Right lobe of liver (tissue), 6 donors: Measurements from ENCODE around the gene RNASE9. TPM values are rescaled to one million over a fixed set of nuclear protein-coding genes. Genes with fewer than 3 reads are reported as not detected.
"Not testable (repeated sequence)": the region's sequence is repeated elsewhere in the genome, so short reads cannot be mapped to it uniquely, and the experiment has no call there.

ENCODE experiments used
- ATAC-seq, 4 donors: fragments of 200-7000 bp; cut with Tn5 transposase; one replicate each; pipeline ENCODE4 v1.9.1; 2020; ENCODE audit warnings: mild to moderate bottlenecking in 4 of 4, moderate library complexity in 4 of 4
- DNase-seq, 3 donors: peaks; one replicate each; pipeline ENCODE4 v3.0.0-alpha.2; 2020
- H3K27ac ChIP-seq, 3 donors: fragments of 200-600 bp; one replicate each; pipeline ENCODE4 v1.8.0; 2022
- H3K27me3 ChIP-seq, 2 donors: fragments of 200-600 bp; one replicate each; pipeline ENCODE4 v1.8.0; 2022
- H3K36me3 ChIP-seq, 4 donors: fragments of 200-600 bp; sonication (generic) in 1 of 4; one replicate each; pipeline versions ENCODE4 v1.5.1 to v1.8.0; 2017 to 2022; ENCODE audit warnings: control low read depth in 1 of 4
- H3K4me1 ChIP-seq, 4 donors: fragments of 200-600 bp; sonication (generic) in 1 of 4; one replicate each; pipeline versions ENCODE4 v1.5.1 to v1.8.0; 2017 to 2022; ENCODE audit warnings: control low read depth in 1 of 4
- H3K4me3 ChIP-seq, 3 donors: fragments of 200-600 bp; one replicate each; pipeline ENCODE4 v1.8.0; 2022
- H3K9me3 ChIP-seq, 4 donors: fragments of 200-600 bp; sonication (generic) in 1 of 4; one replicate each; pipeline versions ENCODE4 v1.5.1 to v1.8.0; 2017 to 2022; ENCODE audit warnings: control low read depth in 1 of 4
- CTCF ChIP-seq, 4 donors: fragments of 200-600 bp in 3 of 4; fragments of 450-650 bp in 1 of 4; IDR thresholded peaks; one replicate each; pipeline versions ENCODE4 v1.5.1 to v1.8.0; 2016 to 2022; ENCODE audit warnings: antibody characterized with exemption in 4 of 4, mild to moderate bottlenecking in 2 of 4
- POLR2A ChIP-seq: fragments of 450-650 bp; IDR thresholded peaks from one replicate; pipeline ENCODE4 v1.6.1; 2017; ENCODE audit warnings: antibody characterized with exemption, mild to moderate bottlenecking
- WGBS: methylation state at CpG from one replicate; pipeline ENCODE4 v1.1.6; 2018; ENCODE audit warnings: low coverage, low lambda C conversion rate; ENCODE audit not compliant: insufficient coverage; ENCODE audit errors: missing lambda C conversion rate; 5-methylcytosine and 5-hydroxymethylcytosine counted together
- intact Hi-C, 2 donors: fragments of 100-400 bp; cut with DNase I; formaldehyde crosslinking; loops; one replicate each; pipeline versions ENCODE4 v1.11.2 to v1.14.1; 2022
- total RNA-seq, 6 experiments: library from RNA; depleted of rRNA in 2 of 6; stranded (reverse); fragments of >200 nt in 2 of 6; fragmentation: NEBNext Ultra II Directional in 3 of 6; extraction: Animal tissue kit (Norgen Biotek cat#: 25700) in 3 of 6; gene quantifications; one replicate each; pipeline versions ENCODE4 v1.1.0 to v1.2.4, GENCODE V29; 2016 to 2023
- donor health status: DM: no; HTN: yes; CAD: no.
- donor health status: DM: no; HTN: no; CAD: no.
- donor health status: DM: no; HTN: no; CAD: no.
- donor health status: DM: no; HTN: yes; CAD: no.
- donor health status: DM: no; HTN: yes; CAD: no.

The RNASE9 gene
- total RNA-seq, 6 experiments from 2014 or later: not detected

GRCh38 chr14:20602583-20602982, 41.7 kb upstream of the RNASE9 start:
- Histone ChIP-seq H3K27ac (no peak overlapping the region), H3K27me3 (no peaks in the 10 kb centered on the region), H3K4me1 (peaks cover 0 to 21% (median 0%) of the 10 kb centered on the region in 4 donors), H3K9me3 (no peaks in the 10 kb centered on the region), H3K4me3 (no peak overlapping the region), H3K36me3 (no peaks in the 10 kb centered on the region)
- WGBS: 24% methylated on average over 7 of the region's 9 CpGs
- peak in 2 of 3 donors; percentile 62 to 83 for DNase-seq
- intact Hi-C loops: loop anchor here (10.0 kb wide), 3 partner anchors 68 to 278 kb away; partner anchors contain the start of gene KLHL33 (in 1 of the 2)
- ATAC-seq: peak in 3 of 4 donors; percentile 14 to 59 (median 14)
- TF ChIP-seq CTCF (IDR thresholded peaks at IDR 0.05) (peak in 1 of 4 donors; percentile 12), POLR2A (no peak)

GRCh38 chr14:20601522-20601921, 40.7 kb upstream of the RNASE9 start:
- DNase-seq (no peak), ATAC-seq (no peak)
- Histone ChIP-seq H3K27ac (no peak overlapping the region), H3K36me3 (no peaks in the 10 kb centered on the region), H3K4me3 (no peak overlapping the region), H3K4me1 (peaks cover 0 to 14% (median 0%) of the 10 kb centered on the region in 4 donors), H3K9me3 (no peaks in the 10 kb centered on the region), H3K27me3 (no peaks in the 10 kb centered on the region)
- no CpG with 5 or more reads among the region's 12 CpGs for WGBS
- no peak for TF ChIP-seq CTCF (IDR thresholded peaks at IDR 0.05)
- TF ChIP-seq POLR2A: no peak
- intact Hi-C loops: loop anchor here (10.0 kb wide), 3 partner anchors 67 to 277 kb away; partner anchors contain the start of gene KLHL33 (in 1 of the 2)

- Histone ChIP-seq H3K27ac (no peak overlapping the region), H3K4me1 (no peaks in the 10 kb centered on the region), H3K9me3 (no peaks in the 10 kb centered on the region), H3K4me3 (no peak overlapping the region), H3K27me3 (no peaks in the 10 kb centered on the region), H3K36me3 (no peaks in the 10 kb centered on the region)
- WGBS: 100% methylated on average over 1 of the region's 1 CpG
- TF ChIP-seq POLR2A (no peak), CTCF (IDR thresholded peaks at IDR 0.05) (no peak)
- ATAC-seq (no peak), DNase-seq (no peak)
- intact Hi-C loops: no loop called here
Observed at GRCh38 chr14:20597108-20597507, 36.3 kb upstream of the RNASE9 start.

GRCh38 chr14:20595726-20596125, 34.9 kb upstream of the RNASE9 start:
- ATAC-seq, intact Hi-C loops: not testable (repeated sequence)
- WGBS: 89% methylated on average over 3 of the region's 3 CpGs

GRCh38 chr14:20592574-20592973, 31.7 kb upstream of the RNASE9 start:
- no peak overlapping the region for H3K4me3 ChIP-seq
- no peak overlapping the region for H3K27ac ChIP-seq
- DNase-seq (no peak), ATAC-seq (no peak)
- TF ChIP-seq CTCF (IDR thresholded peaks at IDR 0.05): no peak
- TF ChIP-seq POLR2A: no peak
- no peaks in the 10 kb centered on the region for H3K4me1 ChIP-seq
- no peaks in the 10 kb centered on the region for H3K36me3 ChIP-seq
- no peaks in the 10 kb centered on the region for H3K27me3 ChIP-seq
- H3K9me3 ChIP-seq: no peaks in the 10 kb centered on the region
- intact Hi-C loops: no loop called here
- 29% methylated on average over 1 of the region's 1 CpG for WGBS

More at GRCh38 chr14:20595726-20596125, 34.9 kb upstream of the RNASE9 start:
- not testable (repeated sequence) for H3K9me3 ChIP-seq, H3K4me3 ChIP-seq, H3K27me3 ChIP-seq, H3K36me3 ChIP-seq, H3K4me1 ChIP-seq, H3K27ac ChIP-seq, DNase-seq
